ENCODE data around the gene RPL7A.

DNA sequence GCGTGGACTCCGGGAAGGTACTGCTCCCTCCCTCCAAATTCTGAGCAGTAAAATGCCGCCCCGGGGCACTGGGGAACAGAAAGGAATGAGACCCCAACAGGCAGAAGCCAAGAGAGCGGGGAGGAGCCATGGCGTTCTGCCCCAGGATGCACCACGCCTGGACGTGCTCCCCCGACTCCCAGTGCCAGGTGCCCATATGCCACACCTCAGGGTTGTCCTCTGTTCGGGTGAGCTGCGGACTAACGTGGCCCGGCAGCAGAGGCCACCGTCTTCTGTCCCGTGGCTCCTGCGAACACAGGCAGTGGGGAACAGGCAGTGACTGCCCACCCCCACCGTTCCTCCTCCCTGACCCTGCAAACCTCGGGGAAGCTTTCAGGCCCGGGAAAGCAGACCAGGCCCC is 16.8 kb upstream of the RPL7A start:
- TF ChIP-seq POLR2A (IDR thresholded peaks at IDR 0.05; ENCODE audit: low read depth, low read length) (no peak), EZH2 (IDR thresholded peaks at IDR 0.05; ENCODE audit: borderline replicate concordance, low read depth, low read length, severe bottlenecking) (no peak), GATA2 (IDR thresholded peaks at IDR 0.05; ENCODE audit: insufficient read depth, insufficient read length, low read depth, low read length) (no peak), MYC (IDR thresholded peaks at IDR 0.05; ENCODE audit: low read depth, low read length) (no peak), JUN (IDR thresholded peaks at IDR 0.05; ENCODE audit: borderline replicate concordance, insufficient read depth, insufficient read length, low read depth) (no peak), POLR2AphosphoS5 (IDR thresholded peaks at IDR 0.05; ENCODE audit: insufficient read depth, low read depth, low read length) (no peak)
- TF ChIP-seq, protein P1, sequence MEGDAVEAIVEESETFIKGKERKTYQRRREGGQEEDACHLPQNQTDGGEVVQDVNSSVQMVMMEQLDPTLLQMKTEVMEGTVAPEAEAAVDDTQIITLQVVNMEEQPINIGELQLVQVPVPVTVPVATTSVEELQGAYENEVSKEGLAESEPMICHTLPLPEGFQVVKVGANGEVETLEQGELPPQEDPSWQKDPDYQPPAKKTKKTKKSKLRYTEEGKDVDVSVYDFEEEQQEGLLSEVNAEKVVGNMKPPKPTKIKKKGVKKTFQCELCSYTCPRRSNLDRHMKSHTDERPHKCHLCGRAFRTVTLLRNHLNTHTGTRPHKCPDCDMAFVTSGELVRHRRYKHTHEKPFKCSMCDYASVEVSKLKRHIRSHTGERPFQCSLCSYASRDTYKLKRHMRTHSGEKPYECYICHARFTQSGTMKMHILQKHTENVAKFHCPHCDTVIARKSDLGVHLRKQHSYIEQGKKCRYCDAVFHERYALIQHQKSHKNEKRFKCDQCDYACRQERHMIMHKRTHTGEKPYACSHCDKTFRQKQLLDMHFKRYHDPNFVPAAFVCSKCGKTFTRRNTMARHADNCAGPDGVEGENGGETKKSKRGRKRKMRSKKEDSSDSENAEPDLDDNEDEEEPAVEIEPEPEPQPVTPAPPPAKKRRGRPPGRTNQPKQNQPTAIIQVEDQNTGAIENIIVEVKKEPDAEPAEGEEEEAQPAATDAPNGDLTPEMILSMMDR (IDR thresholded peaks at IDR 0.05; ENCODE audit: extremely low read depth in 1 of 2, insufficient read depth in 1 of 2, low read depth in 1 of 2, low read length in 2 of 2) = no peak
